ENCODE measurements around the gene FBXL22. TPM values are rescaled to one million over a fixed set of nuclear protein-coding genes. Genes with fewer than 3 reads are reported as not detected.
"Not testable (repeated sequence)": the region's sequence is repeated elsewhere in the genome, so short reads cannot be mapped to it uniquely, and the experiment has no call there.

FBXL22 gene
- total RNA-seq, 1 experiment from 2014 or later: 0.49 TPM

DNA sequence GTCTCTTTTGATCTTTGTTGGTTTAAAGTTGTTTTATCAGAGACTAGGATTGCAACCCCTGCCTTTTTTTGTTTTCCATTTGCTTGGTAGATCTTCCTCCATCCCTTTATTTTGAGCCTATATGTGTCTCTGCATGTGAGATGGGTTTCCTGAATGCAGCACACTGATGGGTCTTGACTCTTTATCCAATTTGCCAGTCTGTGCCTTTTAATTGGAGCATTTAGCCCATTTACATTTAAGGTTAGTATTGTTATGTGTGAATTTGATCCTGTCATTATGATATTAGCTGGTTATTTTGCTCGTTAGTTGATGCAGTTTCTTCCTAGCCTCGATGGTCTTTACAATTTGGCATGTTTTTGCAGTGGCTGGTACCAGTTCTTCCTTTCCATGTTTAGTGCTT is 23.6 kb downstream of the FBXL22 start:
- H3K4me3 ChIP-seq (replicated peaks in 1 of 2; ENCODE audit: low read depth in 1 of 2, low read length in 2 of 2); BruUV-seq (replicated peaks); H3K27me3 ChIP-seq (ENCODE audit: insufficient read depth, low read length); intact Hi-C loops (cut with micrococcal nuclease); H3K27ac ChIP-seq (ENCODE audit: low read depth, low read length); RAD21 ChIA-PET (ENCODE audit: low non-redundant PET in 1 of 2, low total read pairs in 2 of 2, uncharacterized antibody in 2 of 2, unreplicated experiment in 2 of 2); H3K9ac ChIP-seq (ENCODE audit: low read length); H4K20me1 ChIP-seq (ENCODE audit: insufficient read depth); H3K9me2 ChIP-seq (ENCODE audit: insufficient read depth); H2AFZ ChIP-seq (ENCODE audit: low read depth, low read length, poor library complexity, severe bottlenecking); H3K36me3 ChIP-seq (ENCODE audit: control insufficient read depth in 1 of 2, insufficient read depth in 2 of 2, low read length in 2 of 2); POLR2A ChIA-PET; CTCF ChIA-PET; H3K4me1 ChIP-seq (ENCODE audit: control insufficient read depth in 1 of 2, insufficient read depth in 2 of 2, low read length in 2 of 2); H3K4me2 ChIP-seq (ENCODE audit: low read length); H3K9me3 ChIP-seq (ENCODE audit: control insufficient read depth in 1 of 2, insufficient read depth in 1 of 2, low read depth in 1 of 2, low read length in 2 of 2); H3K79me2 ChIP-seq (ENCODE audit: insufficient read depth, low read length); ATAC-seq; DNase-seq (ENCODE audit: low read depth, low spot score): not testable (repeated sequence)

DNA sequence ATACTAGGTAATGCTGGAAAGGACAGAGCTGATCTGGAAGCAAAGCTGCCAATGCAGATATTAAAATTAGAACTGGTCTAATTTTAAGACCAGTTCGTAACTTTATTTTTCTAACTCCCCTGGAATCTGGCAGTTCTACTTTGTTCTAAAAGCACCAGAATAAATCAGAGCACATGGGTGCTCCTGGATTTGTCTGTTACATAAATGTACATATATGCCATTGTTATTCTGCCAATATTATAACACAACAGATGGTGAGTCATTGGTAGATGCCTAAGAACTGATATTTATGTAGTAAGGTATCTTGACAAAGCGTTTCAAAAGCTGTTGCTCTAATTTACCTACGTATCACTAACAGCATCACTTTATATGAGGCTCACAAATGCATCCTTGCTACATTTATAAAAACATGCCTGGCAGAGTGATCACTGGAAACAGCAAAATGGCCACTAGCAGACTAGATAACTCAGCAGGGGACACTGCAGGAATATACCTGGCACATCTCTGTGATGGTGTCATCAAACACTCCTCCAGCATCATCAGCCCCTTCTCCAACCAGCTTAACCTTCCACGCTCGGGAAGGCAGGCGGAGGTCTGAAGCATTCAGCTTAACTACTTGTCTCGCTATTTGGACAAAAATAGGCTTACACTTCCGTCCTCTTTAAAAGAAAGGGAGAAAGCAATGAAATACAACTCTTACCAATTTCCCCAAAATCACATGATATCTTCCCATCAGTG is 26.2 kb downstream of the FBXL22 start:
- no peak overlapping the region for H3K4me2 ChIP-seq (ENCODE audit: low read length)
- no peak overlapping the region for H3K9ac ChIP-seq (ENCODE audit: low read length)
- no peaks in the 10 kb centered on the region for H4K20me1 ChIP-seq (ENCODE audit: insufficient read depth)
- H3K9me2 ChIP-seq (ENCODE audit: insufficient read depth): no peaks in the 10 kb centered on the region
- peaks cover 0 to 11% of the 10 kb centered on the region in 2 experiments; a peak in 2 of 4 replicates for H3K36me3 ChIP-seq (ENCODE audit: control insufficient read depth in 1 of 2, insufficient read depth in 2 of 2, low read length in 2 of 2)
- intact Hi-C loops (cut with micrococcal nuclease): no loop called here
- TF ChIP-seq JUND (IDR thresholded peaks at IDR 0.05) (no peak), EZH2phosphoT487 (IDR thresholded peaks at IDR 0.05; ENCODE audit: borderline replicate concordance) (no peak), SP1 (IDR thresholded peaks at IDR 0.05; ENCODE audit: low read depth) (no peak), POLR2A (IDR thresholded peaks at IDR 0.05; ENCODE audit: borderline replicate concordance, extremely low read depth, insufficient read depth, insufficient read length) (no peak), TCF7L2 (IDR thresholded peaks at IDR 0.05; ENCODE audit: borderline replicate concordance, extremely low read depth, insufficient read depth, insufficient read length) (no peak), ZFX (IDR thresholded peaks at IDR 0.05) (no peak), SRF (IDR thresholded peaks at IDR 0.05; ENCODE audit: low read depth) (no peak), RAD21 (IDR thresholded peaks at IDR 0.05; ENCODE audit: low read depth) (no peak), EZH2 (IDR thresholded peaks at IDR 0.05) (no peak), ZNF274 (IDR thresholded peaks at IDR 0.05; ENCODE audit: low read depth, low read length) (no peak)
- TF ChIP-seq, protein P1, sequence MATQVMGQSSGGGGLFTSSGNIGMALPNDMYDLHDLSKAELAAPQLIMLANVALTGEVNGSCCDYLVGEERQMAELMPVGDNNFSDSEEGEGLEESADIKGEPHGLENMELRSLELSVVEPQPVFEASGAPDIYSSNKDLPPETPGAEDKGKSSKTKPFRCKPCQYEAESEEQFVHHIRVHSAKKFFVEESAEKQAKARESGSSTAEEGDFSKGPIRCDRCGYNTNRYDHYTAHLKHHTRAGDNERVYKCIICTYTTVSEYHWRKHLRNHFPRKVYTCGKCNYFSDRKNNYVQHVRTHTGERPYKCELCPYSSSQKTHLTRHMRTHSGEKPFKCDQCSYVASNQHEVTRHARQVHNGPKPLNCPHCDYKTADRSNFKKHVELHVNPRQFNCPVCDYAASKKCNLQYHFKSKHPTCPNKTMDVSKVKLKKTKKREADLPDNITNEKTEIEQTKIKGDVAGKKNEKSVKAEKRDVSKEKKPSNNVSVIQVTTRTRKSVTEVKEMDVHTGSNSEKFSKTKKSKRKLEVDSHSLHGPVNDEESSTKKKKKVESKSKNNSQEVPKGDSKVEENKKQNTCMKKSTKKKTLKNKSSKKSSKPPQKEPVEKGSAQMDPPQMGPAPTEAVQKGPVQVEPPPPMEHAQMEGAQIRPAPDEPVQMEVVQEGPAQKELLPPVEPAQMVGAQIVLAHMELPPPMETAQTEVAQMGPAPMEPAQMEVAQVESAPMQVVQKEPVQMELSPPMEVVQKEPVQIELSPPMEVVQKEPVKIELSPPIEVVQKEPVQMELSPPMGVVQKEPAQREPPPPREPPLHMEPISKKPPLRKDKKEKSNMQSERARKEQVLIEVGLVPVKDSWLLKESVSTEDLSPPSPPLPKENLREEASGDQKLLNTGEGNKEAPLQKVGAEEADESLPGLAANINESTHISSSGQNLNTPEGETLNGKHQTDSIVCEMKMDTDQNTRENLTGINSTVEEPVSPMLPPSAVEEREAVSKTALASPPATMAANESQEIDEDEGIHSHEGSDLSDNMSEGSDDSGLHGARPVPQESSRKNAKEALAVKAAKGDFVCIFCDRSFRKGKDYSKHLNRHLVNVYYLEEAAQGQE (IDR thresholded peaks at IDR 0.05; ENCODE audit: low read depth): no peak
- TF ChIP-seq, protein P2, sequence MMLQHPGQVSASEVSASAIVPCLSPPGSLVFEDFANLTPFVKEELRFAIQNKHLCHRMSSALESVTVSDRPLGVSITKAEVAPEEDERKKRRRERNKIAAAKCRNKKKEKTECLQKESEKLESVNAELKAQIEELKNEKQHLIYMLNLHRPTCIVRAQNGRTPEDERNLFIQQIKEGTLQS (IDR thresholded peaks at IDR 0.05): no peak
- ChIA-PET RAD21 (ENCODE audit: low non-redundant PET in 1 of 2, low total read pairs in 2 of 2, uncharacterized antibody in 2 of 2, unreplicated experiment in 2 of 2) (no interaction called here), CTCF (no interaction called here), POLR2A (no interaction called here)
- DNase-seq (ENCODE audit: low read depth, low spot score) (no peak), ATAC-seq (no peak)
- no peaks in the 10 kb centered on the region for H3K79me2 ChIP-seq (ENCODE audit: insufficient read depth, low read length)
- no peak overlapping the region for H3K27ac ChIP-seq (ENCODE audit: low read depth, low read length)
- no peak overlapping the region for H3K4me3 ChIP-seq (replicated peaks in 1 of 2; ENCODE audit: low read depth in 1 of 2, low read length in 2 of 2)
- BruUV-seq (replicated peaks): no TSS peak
- no peaks in the 10 kb centered on the region for H3K4me1 ChIP-seq (ENCODE audit: control insufficient read depth in 1 of 2, insufficient read depth in 2 of 2, low read length in 2 of 2)
- H3K9me3 ChIP-seq (ENCODE audit: control insufficient read depth in 1 of 2, insufficient read depth in 1 of 2, low read depth in 1 of 2, low read length in 2 of 2): no peaks in the 10 kb centered on the region
- no peaks in the 10 kb centered on the region for H3K27me3 ChIP-seq (ENCODE audit: insufficient read depth, low read length)
- no peak overlapping the region for H2AFZ ChIP-seq (ENCODE audit: low read depth, low read length, poor library complexity, severe bottlenecking)

Measured in HCT116 (cell line).